NCI-H82 treated with DMSO at 0.1 percent for 48 hours (cell line): ENCODE measurements around the gene ATP7A.
"Not testable (repeated sequence)": the region's sequence is repeated elsewhere in the genome, so short reads cannot be mapped to it uniquely, and the experiment has no call there.

Source experiments
- DNase-seq: peaks from one replicate; lab custom pipeline; 2025; ENCODE audit not compliant: unreplicated experiment; lab: John Stamatoyannopoulos, UW

Gene ATP7A

GRCh38 chrX:78029663-78030062, 119.2 kb downstream of the ATP7A start:
- peak; percentile 32 for DNase-seq

- DNase-seq, result no peak
Measured at GRCh38 chrX:78035061-78035460, 124.6 kb downstream of the ATP7A start.

GRCh38 chrX:78037881-78038280, 127.4 kb downstream of the ATP7A start:
- DNase-seq, result no peak

GRCh38 chrX:78042601-78043000, 132.1 kb downstream of the ATP7A start:
- no peak for DNase-seq

- no peak for DNase-seq
Measured at GRCh38 chrX:78046362-78046761, 135.9 kb downstream of the ATP7A start.

- DNase-seq, result no peak
Measured at GRCh38 chrX:78048052-78048451, 137.6 kb downstream of the ATP7A start.

- DNase-seq, result no peak
Measured at GRCh38 chrX:78063687-78064086, 153.2 kb downstream of the ATP7A start.

GRCh38 chrX:78064152-78064551, 153.7 kb downstream of the ATP7A start:
- DNase-seq, result no peak

GRCh38 chrX:78064698-78065601, 154.5 kb downstream of the ATP7A start:
- DNase-seq, result not testable (repeated sequence)

GRCh38 chrX:78066110-78066509, 155.6 kb downstream of the ATP7A start:
- no peak for DNase-seq

GRCh38 chrX:78071331-78071730, 160.8 kb downstream of the ATP7A start:
- DNase-seq, result no peak

GRCh38 chrX:78073147-78074077, 162.9 kb downstream of the ATP7A start:
- DNase-seq, result not testable (repeated sequence)

- no peak for DNase-seq
Measured at GRCh38 chrX:78074088-78074487, 163.6 kb downstream of the ATP7A start.

GRCh38 chrX:78075787-78076389, 165.4 kb downstream of the ATP7A start:
- no peak for DNase-seq

- not testable (repeated sequence) for DNase-seq
Measured at GRCh38 chrX:78081413-78081812, 170.9 kb downstream of the ATP7A start.

- DNase-seq, result no peak
Measured at GRCh38 chrX:78092296-78092695, 181.8 kb downstream of the ATP7A start.

- DNase-seq, result no peak
Measured at GRCh38 chrX:78098108-78098507, 187.6 kb downstream of the ATP7A start.
